Hindlimb muscle (tissue), 1 donor: ENCODE measurements around the gene LEF1. TPM values are rescaled to one million over a fixed set of nuclear protein-coding genes. Genes with fewer than 3 reads are reported as not detected.
"Not testable (repeated sequence)": the region's sequence is repeated elsewhere in the genome, so short reads cannot be mapped to it uniquely, and the experiment has no call there.

Experiments used
- DNase-seq: peaks from one replicate; pipeline ENCODE4 v3.0.0-alpha.2; 2013
- polyA plus RNA-seq: library from polyadenylated mRNA; unstranded; fragments of 120-200 nt; gene quantifications from one replicate; pipeline ENCODE4 v1.2.1, GENCODE V29; 2013; ENCODE audit not compliant: insufficient read length

LEF1 gene
- polyA plus RNA-seq, 1 donor, result 5.5 TPM

DNA sequence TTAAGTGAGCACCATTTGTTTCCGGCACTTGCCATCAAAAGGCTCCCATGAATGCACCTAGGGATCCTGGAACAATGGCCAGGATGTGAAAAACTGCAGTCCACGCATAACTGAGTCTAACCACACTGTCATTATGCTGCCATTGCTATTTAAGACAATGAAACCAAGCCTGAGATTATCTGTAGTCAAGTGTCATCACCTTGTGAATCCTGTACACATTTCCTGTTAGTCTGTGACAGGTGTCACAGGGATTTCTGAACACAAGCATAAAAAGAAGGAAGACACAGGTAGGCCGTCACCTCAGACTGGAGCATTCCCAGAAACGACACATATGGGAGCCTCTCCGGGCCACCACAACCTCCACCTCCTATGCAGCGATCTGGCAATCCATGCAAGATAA lies 112.3 kb downstream of the LEF1 start:
- no peak for DNase-seq

DNA sequence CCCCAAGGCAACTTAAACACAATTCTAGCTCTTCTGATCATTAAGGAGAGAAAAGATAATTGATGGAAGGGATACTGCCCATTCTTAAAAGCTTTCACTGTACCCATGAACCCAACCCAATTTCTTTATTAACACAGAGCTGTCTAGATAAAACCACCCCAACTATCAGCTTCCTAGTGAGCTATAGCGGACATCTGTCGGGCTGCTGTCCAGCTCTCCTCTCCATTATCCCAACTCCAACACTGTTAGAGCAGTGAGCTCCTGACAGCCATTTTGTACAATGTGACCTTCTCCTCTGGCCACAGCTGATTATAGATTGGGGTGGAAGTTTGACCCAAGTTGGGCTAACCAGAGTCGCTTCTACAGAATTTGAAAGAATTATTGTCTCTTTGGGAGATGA lies 112.9 kb downstream of the LEF1 start:
- no peak for DNase-seq

DNA sequence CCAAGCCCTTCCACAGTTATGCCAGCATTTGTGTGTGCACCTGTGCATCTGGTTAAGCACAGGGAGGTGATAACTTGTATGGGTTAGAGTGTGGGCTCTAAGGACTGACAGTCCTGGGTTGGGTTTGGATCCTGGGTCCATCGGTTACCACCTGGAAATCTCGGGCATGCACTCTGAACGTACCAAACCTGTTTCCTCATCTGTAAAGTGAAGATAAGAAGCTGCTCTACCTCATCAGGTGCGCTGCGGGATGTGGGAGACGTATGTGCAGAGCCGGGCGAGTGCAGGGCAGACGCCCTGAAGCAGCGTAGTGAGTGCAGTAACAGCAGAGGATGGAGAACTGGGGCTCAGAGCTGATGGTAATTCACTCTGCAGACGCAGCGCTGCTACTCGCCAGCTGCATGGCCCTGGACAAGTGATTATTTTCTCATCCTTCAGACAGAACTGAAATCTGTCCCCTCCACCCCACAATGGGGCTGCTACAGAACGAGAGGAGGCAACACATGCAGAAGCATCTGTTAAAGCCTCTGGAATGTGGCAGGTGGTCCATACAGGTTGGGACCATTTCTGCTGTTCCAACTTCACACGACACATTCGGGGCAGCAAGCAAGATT lies 114.6 kb downstream of the LEF1 start:
- DNase-seq, result no peak

DNA sequence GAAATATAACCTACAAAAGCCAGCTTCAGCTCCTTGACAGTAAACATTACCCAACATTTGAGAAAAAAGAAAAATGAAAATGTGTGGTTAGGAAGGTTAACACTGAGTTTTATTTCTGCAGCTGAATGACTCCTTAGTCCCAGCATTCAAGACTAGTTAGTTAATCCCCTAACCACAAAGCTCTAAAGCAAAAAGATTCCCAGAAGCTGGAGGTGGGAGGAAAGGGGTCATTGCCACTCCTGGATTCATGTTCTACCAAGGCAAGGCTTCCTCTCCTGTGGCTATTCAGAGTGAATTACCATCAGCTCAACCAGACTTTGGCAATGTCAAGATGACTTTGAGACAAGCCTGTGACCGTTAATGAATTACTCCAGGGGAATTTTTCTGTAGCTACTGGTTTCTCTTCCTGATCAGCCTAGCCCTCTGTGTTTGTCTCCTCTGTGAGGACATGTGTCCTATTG lies 115.5 kb downstream of the LEF1 start:
- DNase-seq, result no peak

DNA sequence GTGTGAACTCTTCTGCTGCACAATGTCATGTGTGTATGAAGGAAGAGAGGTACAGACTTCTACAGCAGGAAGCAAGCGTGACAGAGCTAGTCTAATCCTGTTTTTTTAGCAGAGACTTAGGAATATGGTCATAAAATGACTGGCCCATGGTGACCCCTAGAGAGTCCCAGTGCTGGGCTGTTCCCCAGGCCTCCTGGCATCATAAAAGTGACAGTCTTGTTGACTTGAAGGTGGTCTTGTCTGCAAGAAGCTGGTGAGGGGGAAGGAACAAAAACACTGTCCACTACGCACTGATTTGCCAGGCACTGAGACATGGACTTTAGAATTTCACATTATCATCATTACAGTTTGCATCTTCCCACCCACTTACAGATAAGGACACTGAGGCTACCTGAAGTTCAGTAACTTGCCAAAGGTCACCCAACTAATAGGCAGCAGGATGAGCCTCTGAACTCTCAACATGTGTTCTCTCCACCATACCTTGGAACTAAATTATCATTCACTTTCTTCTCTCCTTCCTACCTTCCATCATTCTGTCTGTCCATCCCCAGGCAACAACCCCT lies 116.1 kb downstream of the LEF1 start:
- DNase-seq, result no peak

DNA sequence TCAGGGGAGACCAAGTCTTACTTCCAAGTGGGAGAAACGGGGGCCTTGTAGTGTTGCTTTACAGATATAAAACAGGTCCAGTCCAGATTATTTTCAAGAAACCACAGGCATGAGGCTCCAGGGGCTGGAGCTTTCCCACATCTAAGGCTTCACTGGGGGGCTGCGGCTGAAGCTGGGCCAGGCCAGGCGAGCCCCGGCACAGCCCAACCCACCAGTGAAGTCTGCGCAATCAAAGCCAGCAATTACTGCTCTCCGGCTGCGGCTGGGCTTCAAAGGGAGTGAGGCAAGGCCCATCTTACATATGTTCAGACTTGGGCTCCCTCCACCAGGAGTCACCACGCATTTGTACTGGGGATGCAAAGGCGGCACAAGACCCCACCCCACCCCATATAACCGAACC lies 117.4 kb downstream of the LEF1 start:
- no peak for DNase-seq

DNA sequence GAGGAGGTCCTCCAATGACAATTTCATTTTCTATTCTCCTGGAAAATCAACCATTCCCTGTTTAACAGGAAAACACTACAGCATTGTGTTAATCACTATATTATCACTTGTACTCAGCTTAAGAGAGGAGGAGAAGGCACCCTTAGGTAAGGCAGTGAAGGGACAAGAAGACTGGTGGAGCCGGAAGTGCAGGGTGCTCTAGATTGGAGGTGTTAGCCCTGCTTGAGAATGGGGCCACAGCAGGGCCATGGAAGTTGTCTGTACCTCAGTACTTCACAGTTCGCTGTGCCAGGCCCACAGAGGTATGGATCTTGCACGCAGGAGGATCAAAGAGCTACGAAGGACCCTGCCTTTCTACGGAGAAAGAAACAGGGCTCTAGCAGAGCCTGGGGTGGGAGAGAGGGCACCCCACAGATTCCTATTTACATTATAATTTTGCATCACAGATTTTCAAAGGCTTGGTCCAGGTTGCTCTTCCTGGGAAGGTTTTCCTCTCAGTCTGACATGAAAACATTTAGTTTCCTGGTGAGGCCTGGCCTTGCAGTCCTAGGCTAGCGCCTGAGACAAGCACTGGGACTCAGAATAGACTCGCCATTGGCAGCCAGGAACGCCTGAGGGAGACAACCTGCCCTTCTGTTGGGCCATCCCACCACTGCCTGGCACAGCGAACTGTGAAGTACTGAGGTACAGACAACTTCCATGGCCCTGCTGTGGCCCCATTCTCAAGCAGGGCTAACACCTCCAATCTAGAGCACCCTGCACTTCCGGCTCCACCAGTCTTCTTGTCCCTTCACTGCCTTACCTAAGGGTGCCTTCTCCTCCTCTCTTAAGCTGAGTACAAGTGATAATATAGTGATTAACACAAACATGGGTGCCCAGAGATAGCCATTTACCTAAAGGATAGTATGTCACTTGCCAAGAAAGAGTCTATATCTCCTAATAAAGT lies 118.3 kb downstream of the LEF1 start:
- not testable (repeated sequence) for DNase-seq

DNA sequence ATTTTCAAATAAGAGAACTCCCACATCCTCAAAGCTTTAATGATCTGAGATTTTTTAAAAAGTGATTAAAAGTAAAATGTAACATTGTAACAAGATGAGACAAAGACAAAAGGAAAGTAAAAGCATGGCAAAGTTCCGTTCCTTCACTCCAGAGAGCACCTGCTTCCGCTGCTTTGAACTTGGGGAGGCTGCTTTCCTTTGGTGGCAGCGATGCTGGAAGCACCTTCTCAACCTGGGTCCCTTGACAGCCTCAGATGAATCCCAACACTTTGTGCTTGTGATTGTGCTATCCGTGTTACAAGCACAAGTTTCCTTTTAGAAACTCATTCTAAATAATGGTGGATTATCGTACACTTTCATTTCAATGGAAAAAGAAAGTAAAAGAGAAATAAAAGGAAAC lies 119.3 kb downstream of the LEF1 start:
- no peak for DNase-seq

DNA sequence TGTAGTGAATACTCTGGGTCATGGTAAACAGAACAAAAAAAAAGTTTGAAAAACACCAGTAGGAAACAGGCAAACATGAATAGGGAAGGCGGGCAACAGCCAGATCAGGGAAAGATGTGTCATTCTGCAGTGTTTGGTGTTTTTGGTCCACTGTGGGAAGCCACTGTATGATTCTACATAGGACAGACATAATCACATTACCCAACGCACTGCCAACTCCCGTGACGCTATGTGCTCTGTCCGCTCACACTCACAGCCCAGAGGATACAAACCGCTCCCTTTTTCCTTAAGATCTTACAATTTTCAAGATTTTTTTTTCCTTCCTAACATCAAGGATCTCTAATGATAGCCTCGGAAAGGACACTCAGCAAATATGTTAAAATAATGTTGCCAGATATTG lies 119.7 kb downstream of the LEF1 start:
- DNase-seq, result peak; percentile 22

DNA sequence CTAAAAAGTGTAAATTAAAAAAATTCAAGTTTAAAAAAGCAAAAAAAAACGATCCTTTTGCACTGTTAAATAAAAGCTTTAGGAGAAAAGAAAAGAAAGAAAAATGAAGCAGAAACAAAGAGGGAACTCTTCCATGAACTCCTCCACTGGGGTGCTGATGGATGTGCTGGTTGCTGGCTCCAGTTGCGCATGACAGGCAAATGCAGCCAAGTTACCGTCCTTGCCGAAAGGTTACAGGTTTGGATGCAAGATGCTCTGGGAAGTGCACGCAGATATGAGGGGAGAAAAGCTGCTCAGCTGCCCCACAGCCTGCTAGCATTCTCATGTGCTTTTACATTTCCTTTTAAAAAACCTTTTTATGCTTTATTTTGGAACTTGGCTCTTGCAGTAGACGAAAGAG lies 120.6 kb downstream of the LEF1 start:
- no peak for DNase-seq

DNA sequence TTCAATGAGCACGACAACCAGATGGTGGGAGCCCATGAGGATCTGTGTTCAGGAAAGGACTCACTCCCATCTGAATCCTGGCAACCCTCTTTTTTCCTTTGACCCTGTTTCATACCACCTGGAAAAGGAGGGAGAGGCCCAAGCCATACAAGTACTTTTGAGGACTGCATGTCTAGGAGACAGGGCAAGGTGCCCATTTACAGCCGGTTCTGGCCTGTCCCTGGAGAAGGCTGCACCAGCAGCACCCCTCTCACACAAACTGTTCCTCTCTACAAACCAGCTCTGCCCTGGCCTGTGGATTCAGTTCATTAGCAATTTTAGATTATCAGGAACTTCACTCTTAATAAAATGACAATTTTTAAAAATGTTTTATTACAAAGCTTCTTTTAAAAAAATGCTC lies 121.5 kb downstream of the LEF1 start:
- DNase-seq, result no peak

DNA sequence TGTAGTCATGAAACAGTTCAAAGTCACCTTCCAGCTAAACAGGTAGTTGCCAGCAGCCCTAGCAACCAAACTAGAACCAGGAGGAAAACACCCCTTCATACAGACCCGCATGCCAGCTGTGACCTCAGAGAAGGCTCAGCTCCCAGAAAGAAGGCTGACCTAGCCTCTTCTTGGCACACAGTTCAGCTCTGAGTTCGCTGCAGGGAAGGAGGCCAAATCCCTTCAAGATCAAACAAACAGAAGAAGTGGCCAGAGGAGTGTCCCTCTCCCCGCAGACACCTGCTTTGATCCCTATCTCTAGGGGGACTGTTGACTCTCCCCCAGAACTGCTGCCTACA lies 123.1 kb downstream of the LEF1 start:
- peak; percentile 72 for DNase-seq

DNA sequence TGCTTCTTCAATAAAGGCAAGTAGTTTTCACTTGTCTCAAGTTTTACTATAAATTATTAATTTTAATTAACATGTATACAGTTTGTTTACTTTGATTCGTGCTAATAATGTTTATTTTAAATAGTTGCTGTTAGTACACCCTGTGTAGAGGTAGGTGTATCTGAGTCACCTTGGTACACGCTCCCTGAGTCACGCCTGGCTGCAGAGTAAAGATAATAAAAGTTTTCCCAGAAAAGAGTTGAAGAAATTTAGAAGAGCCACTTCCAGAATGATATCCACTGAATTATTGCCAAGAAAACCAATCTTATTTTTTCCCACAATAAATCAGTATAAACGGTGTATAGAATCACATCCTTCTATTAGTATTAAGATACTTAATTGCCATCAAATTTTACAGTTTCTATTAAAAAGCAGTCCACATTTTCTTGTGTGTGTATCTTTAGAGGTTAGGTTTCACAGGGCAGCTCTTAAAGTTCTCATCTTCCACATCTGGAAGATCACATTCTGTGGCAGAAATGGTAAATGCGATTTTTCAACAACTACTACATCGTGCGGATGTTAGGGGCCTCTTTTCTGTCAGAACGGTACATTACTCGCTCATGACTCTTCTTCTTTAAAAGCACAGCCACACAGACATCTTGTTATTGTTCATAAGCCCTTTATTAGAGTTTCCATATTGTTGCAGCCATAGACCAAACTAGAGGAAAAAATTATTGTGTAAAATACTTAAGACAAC lies 123.6 kb downstream of the LEF1 start:
- no peak for DNase-seq

DNA sequence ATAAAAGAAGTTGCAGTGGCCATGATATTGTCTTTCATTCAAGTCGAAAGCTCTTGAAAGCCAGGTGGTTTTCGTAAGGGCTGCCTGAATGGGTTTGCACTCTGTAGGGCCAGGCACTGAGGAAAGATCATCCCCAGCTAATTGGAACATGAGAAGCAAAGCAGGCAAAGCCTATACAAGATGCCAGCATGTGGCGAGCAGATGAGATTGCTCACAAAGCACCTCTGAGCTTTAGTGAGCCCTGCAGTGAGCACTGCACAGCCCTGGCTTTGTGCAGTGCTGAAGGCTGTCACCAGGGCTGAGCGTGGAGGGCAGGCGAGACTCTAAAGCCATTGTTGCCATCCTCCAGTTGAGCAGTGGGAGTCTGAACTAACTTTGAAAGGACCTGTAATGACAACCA lies 125.2 kb downstream of the LEF1 start:
- no peak for DNase-seq

DNA sequence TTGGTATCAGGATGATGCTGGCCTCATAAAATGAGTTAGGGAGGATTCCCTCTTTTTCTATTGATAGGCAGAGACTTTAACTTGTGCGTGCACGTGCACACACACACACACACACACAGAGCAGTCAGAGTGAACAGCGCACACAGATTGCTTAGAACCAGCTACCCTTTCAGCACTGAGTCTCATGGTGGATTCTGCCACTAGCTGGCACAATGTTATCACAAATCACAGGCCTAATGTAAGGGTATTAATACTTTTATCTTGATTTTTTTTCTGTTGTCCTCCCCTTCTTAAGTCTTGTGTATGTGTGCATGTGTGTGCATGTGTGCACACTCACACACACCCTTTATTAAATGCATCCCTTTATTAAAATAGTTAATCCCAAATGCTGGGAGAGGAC lies 125.8 kb downstream of the LEF1 start:
- DNase-seq, result no peak

DNA sequence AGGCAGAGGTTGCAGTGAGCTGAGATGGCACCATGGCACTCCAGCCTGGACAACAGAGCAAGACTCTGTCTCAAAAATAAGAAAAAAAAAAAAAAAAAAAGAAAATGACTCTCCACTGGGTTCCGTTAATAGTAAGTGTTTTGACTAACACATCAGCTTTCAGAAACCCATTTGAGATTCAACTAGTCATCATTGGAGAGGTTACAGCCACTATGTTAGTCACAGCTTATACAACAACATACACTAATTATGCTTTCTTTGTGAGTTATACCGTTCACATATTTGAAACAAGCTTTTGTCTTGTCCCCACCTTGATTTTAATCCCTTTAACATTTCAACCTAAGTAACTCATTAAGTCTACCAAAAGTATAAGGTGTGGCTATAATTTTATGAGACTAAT lies 130.8 kb downstream of the LEF1 start:
- no peak for DNase-seq

DNA sequence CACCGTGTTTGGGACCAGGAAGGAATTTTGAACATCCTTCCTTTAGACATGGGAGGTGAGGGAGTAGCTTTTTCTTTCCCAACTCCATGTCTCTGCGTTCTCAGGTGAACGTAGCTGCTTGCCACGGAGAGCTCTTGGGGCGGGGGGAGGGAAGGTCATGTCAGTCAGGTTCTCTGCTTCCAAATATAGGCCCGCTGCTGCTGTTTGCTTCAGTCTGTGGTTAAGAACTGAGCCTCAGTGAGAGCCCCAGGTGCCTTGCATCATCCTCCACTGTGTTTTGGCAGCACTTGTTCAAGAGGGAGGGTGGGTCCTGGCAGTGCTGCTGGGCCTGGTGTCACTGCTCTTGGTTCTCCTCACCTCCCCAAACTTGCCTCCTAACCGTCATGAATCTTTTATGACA lies 132.5 kb downstream of the LEF1 start:
- no peak for DNase-seq

DNA sequence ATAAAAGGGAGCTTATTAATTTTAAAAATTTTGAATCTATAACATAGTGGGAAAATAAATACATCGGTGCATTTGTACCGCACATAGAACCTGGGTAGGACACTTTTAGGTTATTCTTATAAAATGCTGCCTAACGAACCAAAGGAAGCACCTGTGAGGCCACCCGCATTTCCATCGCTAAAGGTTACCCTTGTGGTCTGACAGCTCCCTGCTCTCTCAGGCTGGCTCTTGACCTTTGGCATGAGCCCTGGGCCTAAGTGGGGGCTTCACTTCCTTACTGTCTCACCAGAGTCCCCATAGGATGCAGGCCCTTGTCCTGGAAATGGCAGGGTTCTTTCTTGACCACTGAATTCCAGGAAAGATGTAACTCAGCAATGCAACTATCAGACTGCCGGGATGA lies 133.0 kb downstream of the LEF1 start:
- DNase-seq, result no peak

DNA sequence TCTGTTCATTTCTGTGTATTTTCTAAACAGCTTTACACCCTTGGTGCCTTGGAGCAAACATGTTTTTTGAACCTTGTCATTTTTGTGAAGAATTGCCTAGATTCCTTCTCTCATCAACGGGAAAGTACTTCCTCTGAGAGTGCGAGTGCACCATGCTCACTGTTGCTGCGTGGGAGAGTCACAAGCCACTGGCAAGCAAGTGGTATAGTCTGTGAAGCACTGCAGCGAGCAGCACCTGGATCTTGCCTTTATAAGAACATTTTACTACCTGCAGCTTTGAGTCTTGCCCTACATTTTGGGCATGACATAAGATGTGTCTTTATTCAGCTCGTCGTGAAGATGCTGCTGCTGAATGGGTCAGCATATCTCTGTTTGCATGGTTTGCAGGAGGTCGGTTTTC lies 134.2 kb downstream of the LEF1 start:
- DNase-seq, result no peak

DNA sequence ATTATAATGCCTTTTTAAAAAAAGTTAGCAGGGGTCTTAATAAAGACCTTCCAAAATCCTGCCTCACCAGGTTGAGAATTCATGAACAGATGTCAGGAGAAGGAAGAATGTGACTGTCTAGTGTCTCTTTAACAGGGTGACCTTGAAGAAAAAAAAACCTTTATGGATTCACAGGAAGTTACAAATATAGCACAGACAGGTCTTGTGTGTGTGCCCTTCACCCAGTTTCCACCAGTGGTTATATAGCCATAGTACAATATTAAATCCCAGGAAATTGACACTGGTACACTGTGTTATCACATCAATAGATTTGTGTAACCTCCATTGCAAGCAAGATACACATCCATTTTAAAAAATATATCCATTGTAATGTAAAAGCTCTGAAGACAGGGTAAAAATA lies 135.4 kb downstream of the LEF1 start:
- DNase-seq, result no peak

DNA sequence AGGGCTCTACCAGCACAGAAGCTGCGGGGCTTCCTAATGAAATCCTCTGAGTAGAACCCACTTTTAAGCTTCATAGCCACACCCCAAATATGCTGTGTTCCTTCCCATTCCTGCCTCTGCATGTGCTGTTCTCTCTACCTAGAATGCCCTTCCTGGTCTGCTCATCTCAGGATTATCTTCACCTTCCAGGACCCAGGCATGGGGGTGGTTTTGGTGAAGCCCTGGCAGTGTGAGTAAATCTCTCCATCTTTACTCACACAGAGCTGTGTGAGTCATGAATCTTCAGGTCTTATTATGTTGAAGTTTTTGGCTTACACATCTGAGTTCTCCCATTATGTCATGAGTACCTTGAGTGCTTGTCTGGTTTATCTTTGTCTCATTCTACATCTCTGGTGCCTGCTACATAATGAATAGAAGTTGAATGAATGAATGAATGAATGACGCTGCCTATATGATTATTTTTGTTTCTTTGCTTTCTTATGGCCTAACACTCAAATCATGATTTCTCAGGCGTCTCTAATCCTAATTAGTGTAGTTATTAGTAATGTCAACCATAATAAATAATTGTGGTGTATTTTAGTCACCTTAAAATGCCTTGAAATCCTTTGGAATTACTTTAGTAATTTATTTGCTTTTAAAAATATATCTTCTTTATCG lies 137.2 kb downstream of the LEF1 start:
- no peak for DNase-seq

DNA sequence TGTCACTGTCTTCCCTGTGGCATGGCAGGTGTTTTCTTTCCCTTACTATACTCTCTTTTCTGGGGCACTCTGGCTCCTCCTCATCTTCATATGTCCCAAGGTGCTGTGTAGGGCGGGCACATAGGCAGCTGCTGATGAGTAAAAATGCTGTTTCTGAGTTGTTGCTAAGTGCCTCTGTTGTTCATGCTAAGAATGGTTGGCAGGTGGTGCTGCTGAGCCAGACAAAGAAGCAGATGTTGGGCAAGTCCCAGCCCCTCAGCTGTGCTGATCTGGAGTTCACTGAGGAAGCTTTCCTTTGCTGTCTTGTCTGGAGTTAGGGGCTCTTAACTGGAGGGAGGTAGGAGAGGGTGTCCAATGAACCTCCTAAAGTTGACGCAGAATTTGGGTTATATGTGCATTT lies 138.4 kb downstream of the LEF1 start:
- DNase-seq, result peak; percentile 48

DNA sequence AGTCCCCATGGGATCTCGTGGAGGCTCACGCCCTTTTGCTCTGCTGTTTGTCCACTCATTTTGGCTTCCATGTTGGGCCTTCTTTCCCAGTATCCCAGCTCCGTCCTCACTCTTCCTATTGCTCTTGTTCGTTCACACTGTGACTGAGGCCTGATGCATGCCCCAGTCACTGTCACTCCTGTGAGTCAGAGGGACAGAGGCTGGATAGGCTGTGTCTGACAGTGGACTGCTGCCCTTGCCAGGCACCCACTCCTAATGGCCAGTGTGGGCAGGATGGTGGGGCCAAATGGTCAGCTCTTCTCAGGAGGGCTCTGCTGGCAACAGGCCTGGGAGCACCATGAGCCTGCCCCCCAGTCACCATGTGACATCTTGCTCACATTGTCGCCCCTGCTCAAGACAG lies 139.0 kb downstream of the LEF1 start:
- no peak for DNase-seq
